Astrocyte (in vitro differentiated cells and primary cell): ENCODE data around the gene COMMD10. TPM values are rescaled to one million over a fixed set of nuclear protein-coding genes. Genes with fewer than 3 reads are reported as not detected.

Source experiments
- DNase-seq: peaks from one replicate; pipeline ENCODE4 v3.0.0-alpha.2; 2010; ENCODE audit warnings: low read depth
- FAIRE-seq: peaks from 2 replicates; lab custom pipeline; 2011; peaks lifted over from hg19 to GRCh38; lab: Jason Lieb, UNC
- H2AFZ ChIP-seq: 2 replicates; pipeline ENCODE4 v1.6.0; 2012; ENCODE audit warnings: low read depth, low read length, inconsistent platforms
- H3K27ac ChIP-seq: 2 replicates; pipeline ENCODE4 v1.5.1; 2011; ENCODE audit warnings: low read depth, low read length, inconsistent platforms
- H3K27me3 ChIP-seq: 2 replicates; pipeline ENCODE4 v1.6.0; 2011; ENCODE audit warnings: low read length, inconsistent platforms; ENCODE audit not compliant: insufficient read depth
- H3K36me3 ChIP-seq: 2 replicates; pipeline ENCODE4 v1.5.1; 2011; ENCODE audit warnings: low read length, inconsistent platforms; ENCODE audit not compliant: insufficient read depth
- H3K4me1 ChIP-seq: 2 replicates; pipeline ENCODE4 v1.5.1; 2011; ENCODE audit warnings: low read length, inconsistent platforms; ENCODE audit not compliant: insufficient read depth
- H3K4me2 ChIP-seq: 2 replicates; pipeline ENCODE4 v1.6.0; 2012; ENCODE audit warnings: low read length, inconsistent platforms
- H3K4me3 ChIP-seq: 2 replicates; pipeline ENCODE4 v1.5.1; 2011; ENCODE audit warnings: low read depth, mild to moderate bottlenecking, low read length, inconsistent platforms; ENCODE audit not compliant: insufficient read depth
- H3K79me2 ChIP-seq: 2 replicates; pipeline ENCODE4 v1.6.0; 2012; ENCODE audit warnings: mild to moderate bottlenecking, low read length, inconsistent platforms; ENCODE audit not compliant: insufficient read depth
- H3K9ac ChIP-seq: 2 replicates; pipeline ENCODE4 v1.6.0; 2012; ENCODE audit warnings: mild to moderate bottlenecking, low read length, inconsistent platforms
- H3K9me3 ChIP-seq: 2 replicates; pipeline ENCODE4 v1.5.1; 2012; ENCODE audit warnings: low read depth, mild to moderate bottlenecking, low read length, inconsistent platforms; ENCODE audit not compliant: insufficient read depth
- H4K20me1 ChIP-seq: 2 replicates; pipeline ENCODE4 v1.6.0; 2012; ENCODE audit warnings: low read length, inconsistent platforms; ENCODE audit not compliant: insufficient read depth
- H3K27ac Mint-ChIP-seq: one replicate; pipeline ENCODE4 v1.8.0; 2021; ENCODE audit warnings: mild to moderate bottlenecking, mixed read lengths; ENCODE audit not compliant: unreplicated experiment
- H3K27me3 Mint-ChIP-seq: one replicate; pipeline ENCODE4 v1.8.0; 2021; ENCODE audit warnings: low read depth, mixed read lengths; ENCODE audit not compliant: unreplicated experiment
- H3K36me3 Mint-ChIP-seq: one replicate; pipeline ENCODE4 v1.8.0; 2021; ENCODE audit warnings: low read depth, mixed read lengths; ENCODE audit not compliant: unreplicated experiment
- H3K4me1 Mint-ChIP-seq: one replicate; pipeline ENCODE4 v1.8.0; 2021; ENCODE audit warnings: low read depth, mixed read lengths; ENCODE audit not compliant: unreplicated experiment
- H3K4me3 Mint-ChIP-seq: one replicate; pipeline ENCODE4 v1.8.0; 2021; ENCODE audit warnings: mild to moderate bottlenecking, moderate library complexity, mixed read lengths; ENCODE audit not compliant: unreplicated experiment
- H3K9me3 Mint-ChIP-seq: one replicate; pipeline ENCODE4 v1.8.0; 2021; ENCODE audit warnings: mild to moderate bottlenecking, mixed read lengths; ENCODE audit not compliant: unreplicated experiment
- CTCF ChIP-seq: IDR thresholded peaks from 2 replicates; pipeline ENCODE4 v1.5.1; 2011; ENCODE audit warnings: low read depth, mild to moderate bottlenecking, inconsistent platforms, low read length, moderate library complexity; ENCODE audit not compliant: insufficient read depth
- EZH2 ChIP-seq: IDR thresholded peaks from 2 replicates; pipeline ENCODE4 v1.6.1; 2012; ENCODE audit warnings: mild to moderate bottlenecking, low read length, inconsistent platforms; ENCODE audit not compliant: insufficient read depth
- total RNA-seq: library from RNA; stranded (reverse); gene quantifications from 2 replicates; pipeline ENCODE4 v1.2.1, GENCODE V29; 2021

COMMD10 gene
- total RNA-seq, 1 donor from 2014 or later, result 18.1 TPM

GRCh38 chr5:116178925-116179324 is 94.1 kb downstream of the COMMD10 start:
- Histone ChIP-seq H2AFZ (no peak overlapping the region), H3K4me1 (no peaks in the 10 kb centered on the region), H3K27ac (no peak overlapping the region), H3K4me3 (no peak overlapping the region), H3K79me2 (no peaks in the 10 kb centered on the region), H4K20me1 (no peaks in the 10 kb centered on the region), H3K9ac (no peak overlapping the region), H3K4me2 (no peak overlapping the region), H3K36me3 (no peaks in the 10 kb centered on the region), H3K9me3 (no peaks in the 10 kb centered on the region), H3K27me3 (no peaks in the 10 kb centered on the region)
- no peaks in the 10 kb centered on the region for H3K27me3 Mint-ChIP-seq
- H3K4me1 Mint-ChIP-seq, result peaks cover 4% of the 10 kb centered on the region
- DNase-seq, result no peak
- no peak overlapping the region for H3K4me3 Mint-ChIP-seq
- no peaks in the 10 kb centered on the region for H3K36me3 Mint-ChIP-seq
- H3K27ac Mint-ChIP-seq, result no peak overlapping the region
- TF ChIP-seq CTCF (no peak), EZH2 (no peak)
- FAIRE-seq, result no peak
- peaks cover 3% of the 10 kb centered on the region for H3K9me3 Mint-ChIP-seq

GRCh38 chr5:116209166-116209565 is 124.3 kb downstream of the COMMD10 start:
- H2AFZ ChIP-seq, result no peak overlapping the region
- Mint-ChIP-seq H3K4me3 (no peak overlapping the region), H3K4me1 (peaks cover 5% of the 10 kb centered on the region), H3K36me3 (no peaks in the 10 kb centered on the region), H3K27ac (no peak overlapping the region), H3K27me3 (no peaks in the 10 kb centered on the region), H3K9me3 (no peaks in the 10 kb centered on the region)
- TF ChIP-seq EZH2 (no peak), CTCF (no peak)
- H3K4me1 ChIP-seq, result no peaks in the 10 kb centered on the region
- H3K36me3 ChIP-seq, result no peaks in the 10 kb centered on the region
- H3K27me3 ChIP-seq, result no peaks in the 10 kb centered on the region
- H3K79me2 ChIP-seq, result no peaks in the 10 kb centered on the region
- H4K20me1 ChIP-seq, result no peaks in the 10 kb centered on the region
- H3K9me3 ChIP-seq, result no peaks in the 10 kb centered on the region
- FAIRE-seq (no peak), DNase-seq (no peak)
- no peak overlapping the region for H3K9ac ChIP-seq
- H3K4me2 ChIP-seq, result no peak overlapping the region
- no peak overlapping the region for H3K27ac ChIP-seq
- H3K4me3 ChIP-seq, result no peak overlapping the region

- Histone ChIP-seq H3K27ac (no peak overlapping the region), H3K9ac (no peak overlapping the region), H4K20me1 (no peaks in the 10 kb centered on the region), H3K4me1 (no peaks in the 10 kb centered on the region), H3K27me3 (no peaks in the 10 kb centered on the region), H3K79me2 (no peaks in the 10 kb centered on the region), H2AFZ (no peak overlapping the region), H3K4me3 (no peak overlapping the region), H3K4me2 (no peak overlapping the region), H3K9me3 (no peaks in the 10 kb centered on the region), H3K36me3 (no peaks in the 10 kb centered on the region)
- Mint-ChIP-seq H3K36me3 (no peaks in the 10 kb centered on the region), H3K9me3 (no peaks in the 10 kb centered on the region), H3K27ac (no peak overlapping the region), H3K27me3 (no peaks in the 10 kb centered on the region), H3K4me3 (no peak overlapping the region), H3K4me1 (peaks cover 5% of the 10 kb centered on the region)
- no peak for DNase-seq
- TF ChIP-seq CTCF, result no peak
- TF ChIP-seq EZH2, result no peak
- no peak for FAIRE-seq
Measured at GRCh38 chr5:116212225-116212624, 127.4 kb downstream of the COMMD10 start.
